HAP-1 (cell line): ENCODE results near the gene SERPINI1.
A peak's percentile ranks its signal among the peaks of the same experiment; 100 is the strongest.

Experiments used
- DNase-seq, 2 experiments: peaks; one replicate each; pipeline ENCODE4 v3.0.0-alpha.2; 2016 to 2020; ENCODE audit warnings: low spot score in 2 of 2
- H3K27me3 ChIP-seq: fragments of 250-450 bp; sonication (Bioruptor Pico); 2 replicates; pipeline ENCODE4 v1.5.1; 2020; ENCODE audit warnings: low read depth, mild to moderate bottlenecking, moderate library complexity
- H3K36me3 ChIP-seq: fragments of 250-450 bp; sonication (Bioruptor Pico); replicated peaks from 2 replicates; pipeline ENCODE4 v1.5.1; 2020; ENCODE audit warnings: mild to moderate bottlenecking
- H3K4me1 ChIP-seq: fragments of 250-450 bp; sonication (Bioruptor Pico); 2 replicates; pipeline ENCODE4 v1.5.1; 2020; ENCODE audit warnings: mild to moderate bottlenecking
- H3K4me3 ChIP-seq: fragments of 250-450 bp; sonication (Bioruptor Pico); 2 replicates; pipeline ENCODE4 v1.5.1; 2020; ENCODE audit warnings: mild to moderate bottlenecking, moderate library complexity
- H3K9me3 ChIP-seq: fragments of 250-450 bp; sonication (Bioruptor Pico); 2 replicates; pipeline ENCODE4 v1.5.1; 2020; ENCODE audit warnings: mild to moderate bottlenecking, moderate library complexity
- in situ Hi-C: fragments of 300-500 bp; cut with MboI; formaldehyde crosslinking; loops from 3 replicates; pipeline ENCODE4 v1.14.3; 2020; ENCODE audit warnings: low sequenced_read_pairs, inconsistent platforms, mixed read lengths

The SERPINI1 gene, protein sequence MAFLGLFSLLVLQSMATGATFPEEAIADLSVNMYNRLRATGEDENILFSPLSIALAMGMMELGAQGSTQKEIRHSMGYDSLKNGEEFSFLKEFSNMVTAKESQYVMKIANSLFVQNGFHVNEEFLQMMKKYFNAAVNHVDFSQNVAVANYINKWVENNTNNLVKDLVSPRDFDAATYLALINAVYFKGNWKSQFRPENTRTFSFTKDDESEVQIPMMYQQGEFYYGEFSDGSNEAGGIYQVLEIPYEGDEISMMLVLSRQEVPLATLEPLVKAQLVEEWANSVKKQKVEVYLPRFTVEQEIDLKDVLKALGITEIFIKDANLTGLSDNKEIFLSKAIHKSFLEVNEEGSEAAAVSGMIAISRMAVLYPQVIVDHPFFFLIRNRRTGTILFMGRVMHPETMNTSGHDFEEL

GRCh38 chr3:167735233-167736138 is at the start of gene SERPINI1:
TSS of gene SERPINI1 (plus strand) at chr3:167735721. CDS start at chr3:167789129, 53,408 bp downstream.
- Histone ChIP-seq H3K27me3 (no peaks in the 10 kb centered on the region), H3K4me3 (peak within 1 kb of the TSS; percentile 97), H3K4me1 (peaks cover 14% of the 10 kb centered on the region; the same call in 1 of the 2 replicates), H3K36me3 (no peaks in the 10 kb centered on the region), H3K9me3 (no peaks in the 10 kb centered on the region)
- peak; percentile 94 to 98 for DNase-seq
- in situ Hi-C loops, result no loop called here

GRCh38 chr3:167691366-167691765 is 44.2 kb upstream of the SERPINI1 start:
- Histone ChIP-seq H3K4me3 (no peak overlapping the region), H3K4me1 (no peaks in the 10 kb centered on the region), H3K9me3 (no peaks in the 10 kb centered on the region), H3K27me3 (no peaks in the 10 kb centered on the region), H3K36me3 (peaks cover 3% of the 10 kb centered on the region; the same call in 1 of the 2 replicates)
- DNase-seq, result no peak
- in situ Hi-C loops, result no loop called here

GRCh38 chr3:167694121-167694520 is 41.4 kb upstream of the SERPINI1 start:
- H3K4me1 ChIP-seq, result no peaks in the 10 kb centered on the region
- no peak overlapping the region for H3K4me3 ChIP-seq
- in situ Hi-C loops, result no loop called here
- H3K36me3 ChIP-seq, result peaks cover 3% of the 10 kb centered on the region; the same call in 1 of the 2 replicates
- H3K9me3 ChIP-seq, result no peaks in the 10 kb centered on the region
- no peak for DNase-seq
- H3K27me3 ChIP-seq, result no peaks in the 10 kb centered on the region

DNA sequence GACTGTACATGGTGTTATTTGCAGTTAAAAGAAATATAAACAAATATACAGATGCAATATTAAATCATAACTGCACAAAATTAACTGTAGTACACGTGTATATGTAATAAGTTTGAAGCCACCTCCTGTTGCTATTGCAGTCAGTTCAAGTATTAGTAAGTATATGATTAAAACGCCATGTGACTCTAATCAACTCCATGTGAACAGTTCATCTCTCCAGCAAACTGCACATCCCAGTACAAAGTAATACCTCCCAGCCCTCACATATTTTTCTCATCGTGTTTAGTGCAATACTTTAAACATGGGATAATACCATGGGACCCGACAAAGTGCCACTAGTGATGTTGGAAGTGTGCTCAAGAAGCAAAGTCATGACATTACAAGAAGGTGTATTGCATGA is 35.5 kb upstream of the SERPINI1 start:
- H3K36me3 ChIP-seq, result peaks cover 12% of the 10 kb centered on the region

GRCh38 chr3:167700926-167701325 is 34.6 kb upstream of the SERPINI1 start:
- no peaks in the 10 kb centered on the region for H3K9me3 ChIP-seq
- no peaks in the 10 kb centered on the region for H3K27me3 ChIP-seq
- H3K36me3 ChIP-seq, result peaks cover 12% of the 10 kb centered on the region
- in situ Hi-C loops, result no loop called here
- DNase-seq, result no peak
- no peak overlapping the region for H3K4me3 ChIP-seq
- no peaks in the 10 kb centered on the region for H3K4me1 ChIP-seq

More for the DNA sequence above, 35.5 kb upstream of the SERPINI1 start:
- in situ Hi-C loops, result no loop called here
- no peaks in the 10 kb centered on the region for H3K27me3 ChIP-seq
- H3K4me1 ChIP-seq, result no peaks in the 10 kb centered on the region
- no peak for DNase-seq
- H3K4me3 ChIP-seq, result no peak overlapping the region
- H3K9me3 ChIP-seq, result no peaks in the 10 kb centered on the region

DNA sequence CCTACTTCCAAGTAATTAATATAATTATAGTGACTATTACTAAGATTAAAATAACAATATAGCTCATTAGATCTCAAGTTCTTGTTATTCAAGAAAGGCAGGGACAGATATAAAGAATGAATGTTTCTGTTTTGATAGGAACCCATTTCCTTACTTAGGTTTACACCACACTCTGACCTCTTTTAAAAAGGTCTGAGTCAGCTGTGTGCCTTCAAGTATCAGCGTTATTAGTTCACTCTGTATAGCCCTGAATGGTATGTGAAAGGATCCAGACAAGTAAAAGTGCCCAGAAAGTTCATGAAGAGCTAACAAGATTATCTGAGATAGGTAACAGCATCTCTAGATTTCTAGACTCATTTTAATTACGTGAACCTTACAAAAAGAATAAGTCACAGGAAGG is 29.7 kb upstream of the SERPINI1 start:
- no peaks in the 10 kb centered on the region for H3K4me1 ChIP-seq
- in situ Hi-C loops, result no loop called here
- H3K36me3 ChIP-seq, result peaks cover 24% of the 10 kb centered on the region
- no peak for DNase-seq
- no peaks in the 10 kb centered on the region for H3K27me3 ChIP-seq
- H3K9me3 ChIP-seq, result no peaks in the 10 kb centered on the region
- H3K4me3 ChIP-seq, result no peak overlapping the region

DNA sequence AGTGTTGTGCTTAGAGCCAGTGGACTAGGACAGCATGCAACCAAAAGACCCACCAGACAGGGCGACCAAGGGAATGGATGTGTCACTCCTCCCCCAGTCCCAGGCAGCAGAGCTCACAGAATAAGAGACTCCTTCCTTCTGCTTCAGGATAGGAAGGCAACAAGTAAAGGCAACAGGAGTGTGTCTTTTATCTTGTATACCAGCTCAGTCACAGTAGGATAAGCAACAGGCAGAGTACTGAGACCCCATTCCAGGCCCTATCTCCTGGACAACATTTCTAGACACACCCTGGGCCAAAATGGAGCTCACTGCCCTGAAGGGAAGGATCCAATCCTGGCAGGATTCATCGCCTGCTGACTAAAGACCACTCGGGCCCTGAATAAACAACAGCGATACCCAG is 25.8 kb upstream of the SERPINI1 start:
- no peaks in the 10 kb centered on the region for H3K9me3 ChIP-seq
- H3K36me3 ChIP-seq, result peaks cover 12% of the 10 kb centered on the region
- no peak for DNase-seq
- H3K27me3 ChIP-seq, result no peaks in the 10 kb centered on the region
- no peaks in the 10 kb centered on the region for H3K4me1 ChIP-seq
- H3K4me3 ChIP-seq, result no peak overlapping the region
- in situ Hi-C loops, result no loop called here

GRCh38 chr3:167710552-167710951 is 25.0 kb upstream of the SERPINI1 start:
- DNase-seq, result no peak
- in situ Hi-C loops, result no loop called here
- Histone ChIP-seq H3K9me3 (no peaks in the 10 kb centered on the region), H3K27me3 (no peaks in the 10 kb centered on the region), H3K4me3 (no peak overlapping the region), H3K36me3 (peaks cover 12% of the 10 kb centered on the region), H3K4me1 (no peaks in the 10 kb centered on the region)

- Histone ChIP-seq H3K36me3 (peaks cover 13% of the 10 kb centered on the region), H3K9me3 (no peaks in the 10 kb centered on the region), H3K27me3 (no peaks in the 10 kb centered on the region), H3K4me3 (no peak overlapping the region), H3K4me1 (no peaks in the 10 kb centered on the region)
- DNase-seq, result no peak
- in situ Hi-C loops, result no loop called here
Measured at GRCh38 chr3:167711439-167711838, 24.1 kb upstream of the SERPINI1 start.

DNA sequence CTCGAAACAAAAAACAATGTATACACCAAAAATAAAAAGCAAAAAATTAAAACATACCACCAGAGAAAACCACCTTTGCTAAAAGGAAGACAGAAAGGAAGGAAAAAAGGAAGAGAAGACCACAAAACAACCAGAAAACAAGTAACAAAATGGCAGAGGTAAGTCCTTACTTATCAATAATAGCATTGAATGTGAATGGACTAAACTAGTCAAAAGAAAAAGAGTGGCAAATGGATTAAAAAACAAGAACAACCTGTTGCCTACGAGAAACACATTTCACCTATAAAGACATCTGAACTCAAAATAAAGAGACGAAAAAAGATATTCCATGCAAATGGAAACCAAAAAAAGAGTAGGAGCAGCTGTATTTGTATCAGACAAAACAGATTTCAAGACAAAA is 23.1 kb upstream of the SERPINI1 start:
- no peak overlapping the region for H3K4me3 ChIP-seq
- H3K9me3 ChIP-seq, result no peaks in the 10 kb centered on the region
- H3K4me1 ChIP-seq, result no peaks in the 10 kb centered on the region
- peaks cover 11% of the 10 kb centered on the region for H3K36me3 ChIP-seq
- in situ Hi-C loops, result no loop called here
- no peaks in the 10 kb centered on the region for H3K27me3 ChIP-seq
- no peak for DNase-seq

DNA sequence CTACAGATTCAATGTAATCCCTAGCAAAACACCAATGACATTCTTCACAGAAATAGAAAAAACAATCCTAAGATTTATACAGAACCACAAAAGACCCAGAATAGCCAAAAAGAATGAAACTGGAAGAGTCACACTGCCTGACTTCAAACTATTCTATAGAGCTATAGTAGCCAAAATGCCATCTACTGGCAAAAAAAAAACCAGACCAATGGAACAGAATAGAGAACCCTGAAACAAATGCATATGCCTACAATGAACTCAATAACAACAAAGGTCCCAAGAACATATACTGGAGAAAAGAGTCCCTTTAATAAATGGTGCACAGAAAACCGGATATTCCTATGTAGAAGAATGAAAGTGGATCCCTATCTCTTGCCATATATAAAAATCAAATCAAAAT is 20.6 kb upstream of the SERPINI1 start:
- Histone ChIP-seq H3K4me3 (no peak overlapping the region), H3K4me1 (no peaks in the 10 kb centered on the region), H3K36me3 (peaks cover 27% of the 10 kb centered on the region), H3K27me3 (no peaks in the 10 kb centered on the region), H3K9me3 (no peaks in the 10 kb centered on the region)
- in situ Hi-C loops, result no loop called here
- DNase-seq, result no peak

DNA sequence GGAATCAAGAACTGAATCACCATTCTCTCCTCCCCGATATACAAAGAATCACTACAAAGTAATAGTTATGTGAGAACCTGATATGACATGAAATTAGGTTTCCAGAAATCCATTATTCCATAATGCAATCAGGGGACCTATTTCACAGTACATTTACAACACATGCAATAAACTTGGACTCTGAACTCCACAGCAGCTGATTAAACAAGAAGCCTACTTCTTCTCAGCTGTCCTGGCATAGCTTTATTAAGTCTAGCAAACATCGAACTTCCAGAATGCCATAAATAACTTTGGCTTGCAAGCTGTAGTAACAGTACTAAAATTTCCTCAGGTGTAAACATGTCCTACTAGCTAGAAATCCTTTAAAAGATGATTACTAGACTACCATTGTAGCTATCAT is 18.6 kb upstream of the SERPINI1 start:
- in situ Hi-C loops, result no loop called here
- Histone ChIP-seq H3K4me3 (no peak overlapping the region), H3K4me1 (no peaks in the 10 kb centered on the region), H3K36me3 (peaks cover 30% of the 10 kb centered on the region), H3K9me3 (no peaks in the 10 kb centered on the region), H3K27me3 (no peaks in the 10 kb centered on the region)
- DNase-seq, result no peak

DNA sequence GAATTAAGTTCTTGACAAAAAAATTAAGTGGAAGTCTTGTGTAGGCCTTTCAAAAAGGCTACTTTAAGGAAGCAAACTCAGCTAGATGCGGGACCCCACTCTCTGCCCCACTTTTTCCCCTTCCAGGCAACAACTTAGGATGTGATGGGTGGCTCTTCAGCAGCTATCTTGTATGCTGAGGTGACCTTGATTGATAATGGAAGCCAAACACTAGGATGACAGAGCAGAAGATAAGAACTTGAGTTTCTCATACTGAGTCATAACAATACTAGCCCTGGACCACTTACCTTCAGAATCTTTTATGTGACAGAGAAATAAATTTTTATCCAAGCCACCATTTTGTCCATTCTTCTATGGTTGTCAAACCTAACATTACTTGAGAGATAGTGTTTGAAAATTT is 16.9 kb upstream of the SERPINI1 start:
- no peak for DNase-seq
- Histone ChIP-seq H3K36me3 (peaks cover 30% of the 10 kb centered on the region), H3K4me1 (peaks cover 3% of the 10 kb centered on the region; the same call in 1 of the 2 replicates), H3K9me3 (no peaks in the 10 kb centered on the region), H3K4me3 (no peak overlapping the region), H3K27me3 (no peaks in the 10 kb centered on the region)
- in situ Hi-C loops, result no loop called here

- no peak for DNase-seq
- no peaks in the 10 kb centered on the region for H3K9me3 ChIP-seq
- no peak overlapping the region for H3K4me3 ChIP-seq
- peaks cover 19% of the 10 kb centered on the region for H3K36me3 ChIP-seq
- H3K4me1 ChIP-seq, result peaks cover 3% of the 10 kb centered on the region; the same call in 1 of the 2 replicates
- in situ Hi-C loops, result no loop called here
- H3K27me3 ChIP-seq, result no peaks in the 10 kb centered on the region
Measured at GRCh38 chr3:167723025-167723512, 12.5 kb upstream of the SERPINI1 start.
